Stimulated activated CD8-positive, alpha-beta memory T cell treated with anti-CD3 and anti-CD28 coated beads, Interleukin-7, amount 100 ng/mL, for 48 hours (primary cell): Measurements from ENCODE around the gene SLX9.
"Not testable (repeated sequence)": the region's sequence is repeated elsewhere in the genome, so short reads cannot be mapped to it uniquely, and the experiment has no call there.

Experiments
- DNase-seq, 2 donors: peaks; one replicate each; pipeline ENCODE4 v3.0.0-alpha.2; 2020; ENCODE audit warnings: low read depth in 1 of 2; ENCODE audit errors: extremely low read depth in 1 of 2

Gene SLX9

GRCh38 chr21:45015469-45015860 lies 75.6 kb downstream of the SLX9 start:
- no peak for DNase-seq

- no peak for DNase-seq
Measured at GRCh38 chr21:45016031-45016405, 76.2 kb downstream of the SLX9 start.

- no peak for DNase-seq
Measured at GRCh38 chr21:45016406-45017038, 76.7 kb downstream of the SLX9 start.

DNA sequence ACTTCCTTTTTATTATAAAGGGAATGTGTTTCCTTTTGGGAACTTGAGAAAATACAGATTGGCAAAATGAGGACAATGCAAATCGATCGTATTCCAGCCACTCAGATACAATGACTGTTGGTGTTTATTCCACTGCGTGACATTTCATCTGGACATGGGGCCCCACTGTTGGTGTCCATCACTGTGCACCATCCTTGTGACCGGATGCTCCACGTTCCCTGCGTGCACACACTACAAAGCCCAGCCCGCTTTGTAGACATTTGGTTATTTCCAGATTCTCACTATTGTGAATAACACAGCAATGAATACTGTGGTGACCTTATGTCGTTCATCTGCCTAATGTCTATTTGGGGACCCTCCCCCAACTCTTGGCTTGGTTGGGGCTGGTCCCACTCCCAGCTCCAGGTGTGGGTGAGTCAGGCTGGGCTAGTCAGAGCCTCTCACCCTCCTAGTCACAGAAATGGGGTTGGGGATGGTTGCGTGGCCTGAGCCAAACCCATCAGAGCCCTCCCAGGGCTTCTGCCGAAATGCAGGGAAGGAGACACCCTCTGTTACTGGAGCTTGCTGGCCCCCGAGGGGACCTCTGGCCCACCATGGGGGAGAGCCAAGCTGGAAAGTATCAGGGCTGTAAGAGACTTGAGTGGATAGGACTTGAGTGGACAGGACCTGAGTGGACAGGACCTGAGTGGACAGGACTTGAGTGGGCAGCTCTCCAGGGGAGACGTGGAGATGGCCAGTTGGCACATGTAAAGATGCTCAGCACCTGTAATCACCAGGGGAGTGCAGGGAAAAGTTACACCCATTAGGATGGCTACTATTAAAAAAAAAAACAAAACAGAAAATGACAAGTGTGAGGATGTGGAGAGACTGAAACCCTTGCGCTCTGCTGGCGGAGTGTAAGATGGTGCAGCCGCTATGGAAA lies 77.5 kb downstream of the SLX9 start:
- no peak for DNase-seq

- DNase-seq = no peak
Measured at GRCh38 chr21:45018131-45019075, 78.6 kb downstream of the SLX9 start.

- DNase-seq = no peak
Measured at GRCh38 chr21:45019076-45019886, 79.5 kb downstream of the SLX9 start.

- DNase-seq = no peak
Measured at GRCh38 chr21:45019887-45020537, 80.2 kb downstream of the SLX9 start.

- no peak for DNase-seq
Measured at GRCh38 chr21:45020629-45021427, 81.0 kb downstream of the SLX9 start.

GRCh38 chr21:45021428-45022347 lies 81.9 kb downstream of the SLX9 start:
- DNase-seq = no peak

- no peak for DNase-seq
Measured at GRCh38 chr21:45022348-45022675, 82.5 kb downstream of the SLX9 start.

DNA sequence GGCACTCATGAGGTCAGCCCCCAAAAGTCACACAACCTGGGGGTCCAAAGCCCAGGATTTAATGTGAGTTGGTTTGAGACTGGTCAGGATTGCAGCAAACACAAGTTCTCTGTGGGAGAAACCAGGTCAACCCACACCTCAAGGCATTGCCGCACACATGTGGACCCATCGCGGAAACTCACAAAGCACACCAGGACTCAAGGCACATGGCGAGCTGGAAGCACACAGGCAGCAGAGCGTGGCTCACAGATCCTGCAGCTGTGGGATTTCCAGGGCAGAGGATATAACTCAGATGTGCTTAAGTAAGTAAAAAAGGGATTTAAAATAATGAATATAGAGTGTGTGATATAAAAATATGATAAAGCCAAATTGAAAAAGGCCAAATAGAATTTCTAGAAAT lies 82.9 kb downstream of the SLX9 start:
- no peak for DNase-seq

DNA sequence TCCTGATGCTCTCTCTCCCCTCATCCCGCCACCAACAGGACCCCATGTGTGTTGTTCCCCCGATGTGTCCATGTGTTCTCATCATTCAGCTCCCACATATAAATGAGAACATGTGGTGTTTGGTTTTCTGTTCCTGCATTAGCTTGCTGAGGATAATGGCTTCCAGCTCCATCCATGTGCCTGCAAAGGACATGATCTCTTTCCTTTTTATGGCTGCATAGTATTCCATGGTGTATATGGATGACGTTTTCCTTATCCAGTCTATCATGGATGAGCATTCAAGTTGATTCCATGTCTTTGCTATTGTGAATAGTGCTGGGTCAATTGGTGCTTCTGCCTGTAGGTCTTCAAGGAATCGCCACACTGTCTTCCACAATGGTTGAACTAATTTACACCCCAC lies 84.7 kb downstream of the SLX9 start:
- not testable (repeated sequence) for DNase-seq

GRCh38 chr21:45026066-45026745 lies 86.4 kb downstream of the SLX9 start:
- no peak for DNase-seq
